Activated CD8-positive, alpha-beta memory T cell treated with anti-CD3 and anti-CD28 coated beads for 1 hour (primary cell): ENCODE results near the gene BCOR.

Experiments
- DNase-seq, 2 donors: peaks; one replicate each; pipeline ENCODE4 v3.0.0-alpha.2; 2020; ENCODE audit warnings: low read depth in 1 of 2; ENCODE audit errors: extremely low read depth in 1 of 2

BCOR gene

DNA sequence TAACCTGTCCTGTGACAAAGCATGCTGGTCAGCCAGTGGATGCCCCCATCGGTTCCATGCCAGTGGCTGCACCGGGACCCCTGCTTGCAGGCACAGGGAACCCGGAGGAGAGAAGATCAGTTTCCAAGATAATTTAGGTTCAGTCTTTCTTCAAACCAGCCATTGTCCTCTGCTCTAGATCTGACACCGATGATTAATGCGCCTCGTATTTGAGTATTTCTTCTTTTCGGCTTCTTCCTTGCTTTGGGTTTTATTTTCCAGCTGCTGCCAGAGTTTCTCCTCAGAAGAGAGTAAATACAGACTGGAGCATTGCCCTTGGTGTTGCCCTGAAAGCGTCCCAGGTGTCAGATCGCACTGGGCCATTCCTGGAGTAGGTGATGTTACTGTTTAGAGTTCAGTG lies 19.2 kb upstream of the BCOR start:
- DNase-seq = no peak

- DNase-seq = no peak
These were observed 15.2 kb upstream of the BCOR start for GRCh38 chrX:40112996-40113395.

GRCh38 chrX:40111868-40112267 lies 14.1 kb upstream of the BCOR start:
- DNase-seq = no peak

GRCh38 chrX:40109288-40110008 lies 11.7 kb upstream of the BCOR start:
- DNase-seq = no peak

GRCh38 chrX:40108959-40109287 lies 11.2 kb upstream of the BCOR start:
- no peak for DNase-seq

DNA sequence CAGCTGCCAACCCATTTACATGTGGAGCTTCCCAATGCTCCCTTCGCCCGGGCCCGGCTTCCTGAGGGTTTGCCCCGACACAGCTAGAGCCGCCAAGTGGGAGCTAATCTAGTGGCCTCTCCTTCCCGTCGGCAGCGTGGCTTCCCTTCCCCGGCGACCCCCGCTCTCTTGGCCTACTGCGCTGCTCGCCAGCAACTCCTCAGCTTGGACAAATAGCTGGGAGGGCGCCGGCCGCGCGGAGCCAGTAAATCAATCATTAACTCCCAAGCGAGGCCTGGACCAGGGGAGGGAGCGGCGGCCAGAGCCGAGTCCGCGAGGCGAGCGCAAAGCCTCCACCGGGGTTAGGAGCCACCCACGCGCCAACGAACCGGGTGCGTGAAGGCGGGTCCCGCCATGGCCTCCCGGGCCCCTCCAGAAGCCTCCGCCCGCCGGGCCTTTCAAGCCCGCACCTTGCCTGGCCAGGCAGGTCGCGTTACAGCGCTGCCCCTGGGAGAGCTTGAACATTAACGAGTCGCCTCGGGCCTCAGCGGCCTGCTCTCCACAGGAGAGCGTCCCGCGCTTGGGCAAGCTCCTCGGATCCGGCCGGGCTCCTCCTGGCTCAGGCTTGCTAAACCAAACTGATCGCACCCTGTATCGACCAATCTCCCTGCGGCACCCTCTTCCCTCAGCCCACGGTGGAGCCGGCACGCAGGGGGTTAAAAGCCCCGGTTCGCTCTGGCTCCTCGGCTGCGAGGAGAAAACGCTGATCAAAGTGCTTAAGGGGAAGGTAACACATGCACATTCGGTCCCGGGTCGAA lies 10.6 kb upstream of the BCOR start:
- DNase-seq = no peak

DNA sequence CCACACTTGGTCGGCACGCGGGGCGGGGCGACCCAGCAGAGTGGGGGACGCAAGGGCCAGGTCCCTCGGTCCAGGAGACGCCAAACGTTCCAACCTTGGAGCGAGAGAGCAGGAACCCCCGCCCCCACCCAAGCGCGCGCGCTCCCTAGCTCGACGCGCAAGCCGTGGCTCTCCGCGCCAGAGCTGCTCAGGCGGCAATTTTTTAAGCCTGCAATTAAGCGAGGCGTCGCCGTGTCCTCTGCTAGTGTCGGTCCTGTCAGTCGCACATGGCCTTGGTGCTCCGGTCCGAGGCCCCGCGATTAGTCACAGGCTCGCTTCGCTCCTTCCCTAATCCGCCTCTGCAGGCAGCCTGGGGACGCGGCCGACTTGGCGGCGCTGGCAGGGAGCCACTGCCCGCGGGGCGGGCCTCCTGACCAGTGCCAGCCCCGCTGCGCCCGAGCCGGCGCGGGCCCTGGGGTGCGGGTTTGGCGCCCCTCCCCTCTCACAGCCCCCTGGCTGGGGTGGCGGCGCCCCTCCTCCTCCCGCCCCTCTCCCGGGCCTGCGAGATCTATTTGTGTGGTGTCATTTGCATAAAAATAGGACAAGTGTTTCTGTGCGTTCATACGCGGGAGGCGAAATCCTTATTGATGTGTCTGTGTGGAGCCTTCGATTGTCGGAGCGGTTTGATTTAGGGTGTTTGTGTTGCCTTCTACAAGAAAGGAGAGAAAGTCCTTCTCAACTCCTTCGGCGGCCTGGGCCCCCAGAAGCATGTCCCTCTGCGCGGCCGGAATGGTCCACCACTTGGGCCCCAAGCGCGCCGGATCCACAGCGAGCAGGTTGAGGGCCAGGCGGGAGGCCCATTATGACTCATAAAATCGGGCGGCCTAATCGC lies 9.8 kb upstream of the BCOR start:
- DNase-seq = no peak

GRCh38 chrX:40106676-40107290 lies 9.0 kb upstream of the BCOR start:
- DNase-seq = no peak

GRCh38 chrX:40105835-40106675 lies 8.3 kb upstream of the BCOR start:
- peak in 1 of 2 donors; percentile 55 for DNase-seq

GRCh38 chrX:40104985-40105834 lies 7.5 kb upstream of the BCOR start:
- DNase-seq = no peak

DNA sequence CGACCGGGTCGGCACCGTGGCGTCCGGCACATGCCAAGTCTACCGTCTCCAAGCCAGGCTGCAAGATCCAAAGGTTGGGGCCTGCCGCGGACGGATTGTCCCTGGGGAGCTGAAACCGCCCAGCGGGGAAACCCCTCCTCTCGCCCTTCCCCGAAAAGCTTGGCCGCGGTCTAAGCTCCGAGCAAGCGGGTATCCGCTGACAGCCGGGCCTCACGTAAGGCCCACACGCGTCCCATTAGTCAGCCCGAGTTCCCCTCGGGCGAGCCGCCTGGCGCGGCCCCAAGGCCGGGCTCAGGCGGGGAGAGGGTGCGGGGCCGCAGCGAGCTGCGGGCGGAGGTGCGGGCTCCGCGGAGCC lies 6.8 kb upstream of the BCOR start:
- DNase-seq = no peak

DNA sequence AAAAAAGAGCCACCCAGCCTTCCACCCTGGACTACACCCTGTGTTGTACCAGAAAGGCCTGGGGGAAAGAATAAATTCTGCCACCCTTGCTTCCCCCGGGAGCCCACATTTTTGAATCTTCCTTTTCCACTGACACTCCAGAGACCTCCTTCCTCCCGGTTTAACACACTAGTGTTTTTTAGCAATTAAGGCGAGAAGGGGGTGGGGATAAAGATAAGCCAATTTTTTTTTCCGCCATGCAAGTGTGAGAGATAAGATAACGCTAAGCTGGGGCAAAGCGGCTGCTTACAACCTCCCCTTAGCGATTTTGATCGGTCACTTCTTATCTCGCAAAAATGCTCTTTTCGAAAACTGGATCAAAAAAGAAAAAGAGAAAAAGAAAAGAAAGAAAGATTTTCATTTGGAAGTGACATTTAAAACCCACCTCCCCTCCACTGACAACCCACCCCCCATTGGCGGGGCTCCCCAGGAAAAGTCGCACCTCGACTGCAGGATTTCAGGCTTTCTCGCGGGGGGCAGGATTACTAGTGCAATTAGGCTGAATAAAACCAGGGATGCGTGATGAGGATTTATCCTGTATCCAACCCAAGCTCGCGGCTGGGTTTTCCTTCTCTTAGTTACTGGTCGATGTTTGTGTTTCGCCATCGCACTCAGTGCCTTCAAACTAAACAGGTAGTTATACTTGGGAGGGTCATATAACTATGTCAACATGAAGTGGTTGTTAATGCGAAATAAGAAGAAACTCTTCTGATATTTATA lies 6.0 kb upstream of the BCOR start:
- no peak for DNase-seq

GRCh38 chrX:40102393-40103381 lies 4.9 kb upstream of the BCOR start:
- DNase-seq = no peak

GRCh38 chrX:40101430-40101802 lies 3.7 kb upstream of the BCOR start:
- DNase-seq = no peak

- DNase-seq = no peak
These were observed 3.0 kb upstream of the BCOR start for GRCh38 chrX:40100537-40101429.

DNA sequence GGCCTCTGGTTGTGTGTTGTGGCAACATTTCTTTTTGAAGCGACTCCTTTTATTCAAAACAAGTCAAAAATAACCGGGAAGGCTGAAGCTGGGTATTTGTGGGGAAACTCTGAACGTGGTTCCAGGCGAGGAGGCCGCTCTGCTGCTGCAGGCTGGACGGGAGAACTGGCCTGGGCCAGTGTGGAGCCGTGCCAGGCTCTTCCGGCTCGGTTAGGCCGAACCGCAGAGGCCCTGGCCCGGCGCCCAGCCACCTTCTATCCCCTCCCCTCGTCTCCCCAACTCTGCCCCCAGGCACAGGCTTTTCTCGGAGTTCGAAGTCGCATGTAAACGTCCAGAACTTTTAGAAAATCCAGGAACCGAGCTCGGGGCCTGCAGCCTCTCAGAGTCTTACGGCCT lies 2.4 kb upstream of the BCOR start:
- DNase-seq = no peak
